HL-60 (cell line): ENCODE data around the gene RBM26.
A peak's percentile ranks its signal among the peaks of the same experiment; 100 is the strongest.
"Not testable (repeated sequence)": the region's sequence is repeated elsewhere in the genome, so short reads cannot be mapped to it uniquely, and the experiment has no call there.

Source experiments
- DNase-seq, 2 experiments: peaks; one replicate each; pipeline ENCODE4 v3.0.0-alpha.2; 2010 to 2020; ENCODE audit warnings: low read depth in 1 of 2, low spot score in 1 of 2
- H3K27ac ChIP-seq: fragments of 250-450 bp; sonication (Bioruptor Pico); replicated peaks from 2 replicates; pipeline ENCODE4 v1.5.1; 2020; ENCODE audit warnings: mild to moderate bottlenecking, moderate library complexity
- H3K27me3 ChIP-seq: fragments of 250-450 bp; sonication (Bioruptor Pico); 2 replicates; pipeline ENCODE4 v1.5.1; 2021; ENCODE audit warnings: mild to moderate bottlenecking, moderate library complexity; ENCODE audit not compliant: insufficient read depth, poor library complexity, severe bottlenecking
- H3K4me3 ChIP-seq: replicated peaks from 2 replicates; pipeline ENCODE4 v1.5.1; 2011; ENCODE audit warnings: mild to moderate bottlenecking, control low read depth, low read length; ENCODE audit not compliant: insufficient read depth
- CTCF ChIP-seq: IDR thresholded peaks from one replicate; pipeline ENCODE4 v1.5.1; 2011; ENCODE audit warnings: low read length, control low read depth, inconsistent platforms; ENCODE audit not compliant: insufficient read depth
- GABPA ChIP-seq: IDR thresholded peaks from 2 replicates; pipeline ENCODE4 v1.6.1; 2012; ENCODE audit warnings: low read depth
- POLR2AphosphoS5 ChIP-seq: IDR thresholded peaks from 2 replicates; pipeline ENCODE4 v1.6.1; 2012; ENCODE audit warnings: low read depth
- REST ChIP-seq: IDR thresholded peaks from 2 replicates; pipeline ENCODE4 v1.6.1; 2012; ENCODE audit warnings: low read depth; ENCODE audit not compliant: insufficient replicate concordance
- SPI1 ChIP-seq: IDR thresholded peaks from 2 replicates; pipeline ENCODE4 v1.6.1; 2012; ENCODE audit warnings: low read depth, mild to moderate bottlenecking, borderline replicate concordance

The RBM26 gene

GRCh38 chr13:79282508-79282907, 123.5 kb downstream of the RBM26 start:
- H3K27ac ChIP-seq: peak overlapping the region; percentile 7; the same call in 1 of the 2 replicates
- no peak for TF ChIP-seq CTCF
- TF ChIP-seq SPI1: no peak
- TF ChIP-seq POLR2AphosphoS5: no peak
- TF ChIP-seq GABPA: no peak
- no peak for TF ChIP-seq REST
- no peak for DNase-seq
- no peaks in the 10 kb centered on the region for H3K27me3 ChIP-seq
- H3K4me3 ChIP-seq: no peak overlapping the region

GRCh38 chr13:79281339-79281747, 124.7 kb downstream of the RBM26 start:
- Histone ChIP-seq H3K27ac (no peak overlapping the region), H3K4me3 (no peak overlapping the region), H3K27me3 (no peaks in the 10 kb centered on the region)
- DNase-seq: no peak
- TF ChIP-seq SPI1: no peak
- no peak for TF ChIP-seq REST
- no peak for TF ChIP-seq CTCF
- no peak for TF ChIP-seq POLR2AphosphoS5
- no peak for TF ChIP-seq GABPA

GRCh38 chr13:79279735-79280134, 126.3 kb downstream of the RBM26 start:
- not testable (repeated sequence) for H3K27ac ChIP-seq, H3K4me3 ChIP-seq, DNase-seq, H3K27me3 ChIP-seq

GRCh38 chr13:79273045-79273444, 133.0 kb downstream of the RBM26 start:
- TF ChIP-seq POLR2AphosphoS5 (no peak), GABPA (no peak), SPI1 (no peak), CTCF (no peak), REST (no peak)
- no peak for DNase-seq
- Histone ChIP-seq H3K4me3 (no peak overlapping the region), H3K27ac (no peak overlapping the region), H3K27me3 (no peaks in the 10 kb centered on the region)
